Measurements from ENCODE around the gene TMEM38A.
A peak's percentile ranks its signal among the peaks of the same experiment; 100 is the strongest.
"Not testable (repeated sequence)": the region's sequence is repeated elsewhere in the genome, so short reads cannot be mapped to it uniquely, and the experiment has no call there.

TMEM38A gene

DNA sequence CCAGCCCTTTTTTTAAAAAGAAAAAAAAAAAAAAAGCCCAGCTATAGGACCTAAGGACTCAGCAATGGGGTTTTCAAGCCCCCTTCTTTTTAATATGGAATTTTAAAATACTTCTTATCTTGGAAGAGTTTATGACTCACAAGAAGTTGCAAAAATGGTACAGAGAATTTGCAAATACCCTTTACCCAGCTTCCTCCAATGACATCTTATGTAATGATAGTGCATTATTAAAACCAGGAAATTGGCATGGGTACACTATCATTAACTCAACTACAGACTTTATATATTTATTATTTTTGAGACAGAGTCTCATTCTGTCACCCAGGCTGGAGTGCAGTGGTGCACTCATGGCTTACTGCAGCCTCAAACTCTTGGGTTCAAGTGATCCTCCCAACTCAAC, 16.1 kb downstream of the TMEM38A start:
- no peak for DNase-seq (ENCODE audit: low read depth)

DNA sequence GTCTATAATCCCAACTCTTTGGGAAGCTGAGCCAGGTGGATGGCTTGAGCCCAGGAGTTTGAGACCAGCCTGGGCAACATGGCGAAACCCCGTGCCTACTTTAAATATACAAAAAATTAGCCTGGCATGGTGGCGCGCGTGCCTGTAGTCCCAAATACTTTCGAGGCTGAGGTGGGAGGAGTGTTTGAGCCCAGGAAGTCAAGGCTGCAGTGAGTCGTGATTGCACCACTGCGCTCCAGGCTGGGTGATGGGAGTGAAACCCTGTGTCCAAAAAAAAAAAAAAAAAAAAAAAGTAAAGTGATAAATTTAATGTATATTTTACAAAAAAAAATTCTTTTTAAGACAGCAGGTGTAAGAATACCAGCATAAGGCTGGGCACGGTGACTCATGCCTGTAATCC, 17.6 kb downstream of the TMEM38A start:
- DNase-seq (ENCODE audit: low read depth): no peak

DNA sequence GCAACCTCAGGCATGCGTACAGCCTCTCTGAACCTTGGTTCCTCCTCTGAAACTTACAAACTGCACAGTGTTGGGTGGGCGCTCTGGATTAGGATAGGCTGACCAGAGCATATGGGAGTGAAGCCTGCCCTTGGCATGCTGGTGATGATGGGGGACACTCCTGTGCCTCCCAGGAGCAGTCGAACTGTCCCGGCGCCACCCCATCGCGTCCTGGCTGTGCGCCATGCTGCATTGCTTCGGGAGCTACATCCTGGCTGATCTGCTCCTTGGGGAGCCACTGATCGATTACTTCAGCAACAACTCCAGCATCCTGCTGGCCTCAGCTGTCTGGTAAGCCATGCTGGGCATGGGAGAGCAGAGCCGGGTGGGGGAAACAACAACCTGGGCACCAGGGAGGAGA, 18.9 kb downstream of the TMEM38A start:
- no peak for DNase-seq (ENCODE audit: low read depth)

DNA sequence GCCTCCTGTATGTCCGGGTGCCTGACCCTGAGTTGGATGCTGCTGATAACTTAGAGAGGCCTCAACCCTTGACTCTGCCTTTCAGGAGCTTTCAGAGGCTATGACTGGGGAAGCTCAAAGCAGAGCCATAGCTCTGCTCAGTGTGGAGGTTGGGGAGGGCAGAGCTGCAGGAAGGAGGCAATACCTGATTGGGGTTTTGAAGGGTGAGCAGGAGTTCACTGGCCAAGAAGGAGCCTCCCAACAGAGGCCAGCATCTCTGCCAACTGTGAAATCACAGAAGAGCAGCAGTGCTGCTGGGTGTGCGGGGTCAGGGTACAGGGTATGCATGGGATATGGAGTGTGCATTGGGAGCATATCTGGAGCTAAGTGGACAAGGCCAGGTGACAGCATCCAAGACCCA, 21.6 kb downstream of the TMEM38A start:
- DNase-seq (ENCODE audit: low read depth): no peak

DNA sequence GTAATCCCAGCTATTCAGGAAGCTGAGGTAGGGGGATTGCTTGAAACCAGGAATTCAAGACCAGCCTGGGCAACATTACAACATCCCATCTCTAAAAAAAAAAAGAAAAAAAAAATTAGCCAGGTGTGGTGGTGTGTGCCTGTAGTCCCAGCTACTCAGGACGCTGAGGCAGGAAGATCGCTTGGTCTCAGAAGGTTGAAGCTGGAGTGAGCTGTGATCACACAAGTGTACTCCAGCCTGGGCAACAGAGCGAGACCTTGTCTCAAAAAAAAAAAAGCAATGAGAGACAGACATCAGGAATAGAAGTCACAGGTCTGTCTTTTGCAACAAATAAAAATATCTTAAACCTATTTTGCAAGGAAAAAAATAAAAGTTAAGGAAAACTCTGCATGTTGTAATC, 23.3 kb downstream of the TMEM38A start:
- no peak for DNase-seq (ENCODE audit: low read depth)

DNA sequence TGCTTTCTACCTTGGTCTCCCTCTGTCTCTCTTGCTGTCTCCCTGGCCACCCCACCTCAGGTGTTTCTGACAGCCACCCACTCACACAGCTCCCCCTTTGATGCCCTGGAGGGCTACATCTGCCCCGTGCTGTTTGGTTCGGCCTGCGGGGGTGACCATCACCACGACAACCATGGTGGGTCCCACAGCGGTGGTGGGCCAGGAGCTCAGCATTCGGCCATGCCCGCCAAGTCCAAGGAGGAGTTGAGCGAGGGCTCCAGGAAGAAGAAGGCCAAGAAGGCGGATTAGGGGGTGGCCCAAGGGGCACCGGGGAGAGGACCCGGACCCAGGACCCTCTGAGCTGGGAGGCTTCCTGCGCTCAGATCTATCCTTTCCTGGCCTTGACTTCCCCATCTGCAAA, 27.1 kb downstream of the TMEM38A start:
- DNase-seq (ENCODE audit: low read depth): no peak

DNA sequence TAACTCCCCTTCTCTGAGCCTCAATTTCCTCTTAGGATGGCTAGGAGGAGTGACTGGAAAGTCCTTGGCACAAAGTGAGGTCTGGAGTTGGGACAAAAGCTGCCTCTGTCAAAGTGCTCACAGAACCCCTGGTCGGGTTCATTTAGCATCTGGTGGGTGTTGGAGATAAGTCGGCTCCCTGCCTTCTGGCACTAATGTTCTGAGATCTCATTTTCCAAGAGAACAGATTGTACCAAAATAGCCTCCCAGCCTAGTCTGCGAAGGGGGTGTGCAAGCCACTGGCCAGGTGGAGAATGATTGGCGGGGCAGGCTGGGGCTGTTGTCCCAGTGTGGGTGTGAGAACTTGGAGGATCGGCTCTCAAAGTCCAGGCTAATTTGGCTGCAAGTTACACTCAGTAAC, 38.0 kb downstream of the TMEM38A start:
- no peak for DNase-seq (ENCODE audit: low read depth)

DNA sequence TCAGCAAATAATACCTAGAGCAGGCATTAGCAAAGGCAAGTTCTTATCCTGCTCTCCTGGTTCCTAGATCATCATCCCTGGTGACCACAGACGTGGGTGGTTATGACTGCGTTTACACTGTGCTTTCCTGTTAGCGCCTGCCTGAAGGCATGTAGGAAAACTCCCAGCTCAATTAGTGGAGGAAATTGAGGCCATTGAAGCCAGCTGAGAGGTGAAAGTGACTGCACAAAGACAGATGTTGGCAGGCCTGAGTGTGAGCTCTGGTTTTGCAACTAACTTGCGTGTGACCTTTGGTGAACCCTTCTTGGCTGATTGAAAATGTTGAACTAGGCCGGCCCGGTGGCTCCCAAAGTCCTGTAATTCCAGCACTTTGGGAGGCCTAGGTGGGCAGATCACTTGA, 41.2 kb downstream of the TMEM38A start:
- no peak for DNase-seq (ENCODE audit: low read depth)

DNA sequence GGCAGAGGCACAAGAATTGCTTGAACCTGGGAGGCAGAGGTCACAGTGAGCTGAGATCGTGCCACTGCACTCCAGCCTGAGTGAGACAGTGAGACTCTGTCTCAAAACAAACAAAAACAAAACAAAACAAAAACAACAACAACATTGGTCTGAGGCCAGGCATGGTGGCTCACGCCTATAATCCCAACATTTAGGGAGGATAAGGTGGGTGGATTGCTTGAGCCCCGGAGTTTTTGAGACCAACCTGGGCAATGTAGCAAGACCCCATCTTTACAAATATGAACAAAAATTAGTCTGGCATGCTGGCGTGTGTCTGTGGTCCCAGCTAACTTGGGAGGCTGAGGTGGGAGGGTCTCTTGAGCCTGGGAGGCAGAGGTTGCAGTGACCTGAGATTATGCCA, 42.7 kb downstream of the TMEM38A start:
- no peak for DNase-seq (ENCODE audit: low read depth)

DNA sequence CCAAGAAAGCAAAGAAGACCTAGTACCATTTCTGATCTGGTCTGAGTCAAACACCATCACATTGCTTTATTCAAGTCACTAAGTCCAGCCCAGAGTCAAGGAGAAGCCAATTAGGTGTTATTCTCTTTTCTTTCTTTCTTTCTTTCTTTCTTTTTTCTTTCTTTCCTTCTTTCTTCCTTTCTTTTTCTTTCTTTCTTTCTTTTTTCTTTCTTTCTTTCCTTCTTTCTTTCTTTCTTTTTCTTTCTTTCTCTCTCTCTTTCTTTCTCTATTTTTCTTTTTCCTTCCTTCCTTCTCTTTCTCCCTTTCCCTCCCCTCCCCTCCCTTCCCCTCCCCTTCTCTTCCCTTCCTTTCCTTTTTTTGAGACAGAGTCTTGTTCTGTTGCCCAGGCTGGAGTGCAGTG, 49.9 kb downstream of the TMEM38A start:
- DNase-seq (ENCODE audit: low read depth): not testable (repeated sequence)

DNA sequence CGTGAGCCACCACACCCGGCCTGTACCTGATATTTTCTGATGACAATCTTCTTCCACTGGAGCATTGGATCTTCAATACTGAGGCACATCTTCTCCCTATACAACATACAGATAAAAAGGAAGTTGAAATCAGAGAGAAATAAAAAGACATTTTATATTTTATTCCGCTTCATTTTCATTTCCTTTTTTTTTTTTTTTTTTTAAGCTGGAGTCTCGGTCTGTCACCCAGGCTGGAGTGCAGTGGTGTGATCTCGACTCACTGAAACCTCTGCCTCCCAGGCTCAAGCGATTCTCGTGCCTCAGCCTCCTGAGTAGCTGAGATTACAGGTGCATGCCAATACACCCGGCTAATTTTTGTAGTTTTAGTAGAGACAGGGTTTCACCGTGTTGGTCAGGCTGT, 51.4 kb downstream of the TMEM38A start:
- DNase-seq (ENCODE audit: low read depth): not testable (repeated sequence)

DNA sequence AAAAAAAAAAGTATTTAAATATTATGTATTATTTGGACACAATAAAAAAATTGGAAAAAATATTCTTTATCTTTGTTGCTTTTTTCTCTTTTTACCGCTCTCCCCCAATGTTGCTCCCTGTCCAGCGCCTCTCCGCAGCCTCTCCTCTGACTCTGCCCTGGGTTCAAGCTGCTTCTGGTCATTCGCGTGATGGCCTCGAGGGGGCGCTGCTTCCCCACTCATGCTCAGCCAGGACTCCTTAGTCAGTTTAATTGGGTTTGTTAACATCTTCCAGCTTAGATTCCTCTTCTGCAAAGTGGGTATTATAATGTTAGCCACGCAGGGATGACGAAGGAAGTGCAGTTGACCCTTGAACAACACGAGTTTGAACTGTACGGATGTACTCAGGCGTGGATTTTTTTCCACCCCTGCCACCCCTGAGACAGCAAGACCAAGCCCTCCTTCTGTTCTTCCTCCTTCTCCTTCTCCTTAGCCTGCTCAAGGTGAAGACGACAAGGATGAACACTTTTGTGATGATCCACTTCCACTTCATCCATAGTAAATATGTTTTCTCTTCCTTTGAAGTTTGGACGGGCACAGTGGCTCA, 53.9 kb downstream of the TMEM38A start:
- DNase-seq (ENCODE audit: low read depth): peak; percentile 17

DNA sequence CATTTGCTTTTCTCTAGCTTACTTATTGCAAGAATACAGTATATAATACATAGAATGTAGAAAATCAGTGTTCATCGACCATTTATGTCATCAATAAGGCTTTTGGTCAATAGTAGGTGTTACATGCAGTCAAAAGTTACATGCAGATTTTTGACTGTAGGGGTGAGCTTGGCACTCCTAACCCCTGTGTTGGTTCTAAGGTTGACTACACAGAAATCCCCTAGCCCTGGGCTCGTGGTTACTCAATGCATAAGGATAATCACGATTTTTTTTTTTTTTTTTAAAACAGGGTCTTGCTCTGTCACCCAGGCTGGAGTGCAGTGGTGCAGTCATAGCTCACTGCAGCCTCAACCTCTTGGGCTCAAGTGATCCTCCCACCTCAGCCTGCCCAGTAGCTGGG, 54.7 kb downstream of the TMEM38A start:
- no peak for DNase-seq (ENCODE audit: low read depth)

DNA sequence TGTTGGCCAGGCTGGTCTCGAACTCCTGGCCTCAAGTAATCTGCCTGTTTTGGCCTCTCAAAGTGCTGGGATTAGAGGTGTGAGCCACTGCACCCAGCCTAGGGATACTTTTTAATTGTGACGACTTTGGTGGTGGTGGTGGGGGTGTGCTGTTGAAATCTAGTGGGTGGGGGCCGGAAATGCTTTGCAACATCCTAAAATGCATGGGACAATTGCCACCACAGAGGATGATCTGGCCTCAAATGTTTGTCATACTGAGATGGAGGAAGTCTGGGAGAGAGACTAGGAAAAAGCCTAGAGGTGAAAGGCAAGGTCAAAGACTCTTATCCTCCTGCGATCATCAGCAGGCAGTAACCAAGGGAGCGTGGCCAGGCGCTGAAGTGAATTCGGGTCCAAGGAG, 60.1 kb downstream of the TMEM38A start:
- no peak for DNase-seq (ENCODE audit: low read depth)

DNA sequence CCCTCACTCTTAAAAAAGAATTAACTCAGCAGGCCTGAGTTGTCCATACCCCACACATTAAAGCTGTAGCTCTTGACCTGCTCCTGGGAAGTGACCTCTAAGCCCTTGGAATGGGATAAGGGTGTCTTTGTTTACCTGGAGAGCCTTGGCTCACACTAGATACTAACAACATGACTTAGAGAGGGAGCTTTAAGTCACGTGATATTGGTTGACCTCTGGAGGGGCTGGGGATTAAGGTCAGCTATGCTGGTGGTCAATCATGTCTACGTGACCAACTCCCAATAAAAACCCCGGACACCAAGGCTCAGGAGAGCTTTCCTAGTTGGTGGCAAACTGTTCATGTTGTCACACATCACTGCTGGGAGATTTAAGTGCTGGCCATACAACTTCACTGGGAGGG, 61.7 kb downstream of the TMEM38A start:
- DNase-seq (ENCODE audit: low read depth): no peak

DNA sequence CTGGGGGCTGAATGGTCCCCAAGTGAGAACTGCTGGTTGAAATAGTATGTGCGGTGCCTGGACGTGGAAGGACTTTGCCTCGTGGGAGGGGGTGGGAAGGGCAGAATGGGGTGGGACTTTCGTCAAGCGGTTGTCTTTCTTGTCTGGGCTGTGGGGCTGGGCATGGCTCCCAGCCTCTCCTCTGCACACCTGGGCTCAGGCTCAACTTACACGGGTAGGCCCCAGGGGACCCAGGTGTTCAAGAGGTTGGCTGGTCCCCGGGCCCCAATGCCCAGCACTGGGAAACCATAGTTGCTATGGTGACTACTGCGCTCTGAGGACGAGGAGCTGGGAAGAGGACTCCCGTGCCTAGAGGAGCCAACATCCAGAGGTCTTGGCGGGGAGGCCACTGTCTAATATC, 66.0 kb downstream of the TMEM38A start:
- no peak for DNase-seq (ENCODE audit: low read depth)

DNA sequence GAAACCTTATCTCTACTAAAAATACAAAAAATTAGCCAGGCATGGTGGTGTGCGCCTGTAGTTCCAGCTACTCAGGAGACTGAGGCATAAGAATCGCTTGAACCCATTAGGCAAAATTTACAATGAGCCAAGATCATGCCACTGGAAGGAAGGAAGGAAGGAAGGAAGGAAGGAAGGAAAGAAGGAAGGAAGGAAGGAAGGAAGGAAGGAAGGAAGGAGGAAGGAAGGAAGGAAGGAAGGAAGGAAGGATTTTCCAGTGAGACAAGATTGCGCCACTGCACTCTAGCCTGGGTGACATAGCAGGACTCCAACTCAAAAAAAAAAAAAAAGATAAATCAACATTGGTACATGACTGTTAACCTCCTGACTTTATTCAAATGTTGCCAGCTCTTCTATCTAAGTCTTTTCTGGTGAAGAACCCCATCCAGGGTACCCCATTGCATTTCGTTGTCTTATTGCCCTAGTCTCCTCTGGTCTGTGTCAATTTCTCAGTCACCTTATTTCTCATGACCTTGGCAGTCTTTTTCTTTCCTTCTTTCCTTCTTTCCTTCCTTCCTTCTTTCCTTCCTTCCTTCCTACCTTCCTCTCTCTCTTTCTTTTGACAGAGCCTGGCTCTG, 74.8 kb downstream of the TMEM38A start:
- DNase-seq (ENCODE audit: low read depth): not testable (repeated sequence)

DNA sequence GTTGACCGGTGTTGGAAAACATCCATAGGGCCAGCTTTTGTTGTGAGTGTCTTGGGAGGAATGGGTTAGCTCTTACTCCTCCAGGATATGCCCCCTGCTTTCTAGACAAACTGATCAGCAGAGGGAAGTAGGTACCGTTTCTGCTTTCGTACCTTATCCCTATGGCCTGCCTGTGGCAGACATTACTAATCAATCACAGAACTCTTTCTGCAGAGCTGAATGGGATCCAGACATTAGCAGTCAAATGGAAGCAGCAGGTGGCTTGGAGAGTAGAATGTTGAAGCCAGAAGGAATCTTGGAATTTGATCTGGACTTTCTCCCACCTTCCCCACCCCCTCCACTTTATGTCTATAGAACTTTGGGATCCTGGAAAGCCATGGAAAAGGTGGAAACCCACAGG, 75.8 kb downstream of the TMEM38A start:
- no peak for DNase-seq (ENCODE audit: low read depth)

DNA sequence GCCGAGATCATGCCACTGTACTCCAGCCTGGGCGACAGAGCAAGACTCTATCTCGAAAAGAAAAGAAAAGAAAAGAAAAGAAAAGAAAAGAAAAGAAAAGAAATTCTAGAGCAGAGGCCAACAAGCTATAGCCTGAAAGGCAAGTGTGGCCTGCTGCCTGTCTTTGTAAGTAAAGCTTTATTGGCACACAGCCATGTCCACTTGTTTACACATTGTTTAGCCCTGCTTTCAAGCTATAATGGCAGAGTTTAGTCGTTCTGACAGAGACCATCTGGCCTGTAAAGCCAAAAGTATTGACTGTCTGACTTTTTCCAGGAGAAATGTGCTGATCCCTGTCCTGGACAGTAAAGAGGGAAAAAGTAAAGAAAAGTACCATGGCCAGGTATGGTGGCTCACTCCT, 77.0 kb downstream of the TMEM38A start:
- DNase-seq (ENCODE audit: low read depth): no peak

DNA sequence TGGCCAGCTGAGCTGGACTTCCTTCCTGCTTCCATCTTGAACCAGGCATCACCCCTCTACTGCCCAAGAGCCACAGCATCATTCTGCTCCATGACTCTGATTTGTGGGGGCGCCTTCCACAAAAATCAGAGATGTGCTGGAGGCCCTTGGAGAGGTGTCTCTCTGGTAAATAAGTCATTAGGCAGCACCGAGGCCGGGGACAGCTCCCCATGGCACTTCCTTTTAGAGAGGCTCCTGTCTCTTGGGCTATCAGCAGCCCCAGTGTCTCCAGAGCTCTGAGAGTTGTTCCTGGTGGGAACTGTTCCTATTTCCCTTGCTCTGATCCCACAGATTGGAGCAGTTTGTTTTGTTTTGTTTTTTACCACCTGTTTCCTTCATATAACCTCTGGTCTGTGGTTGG, 78.6 kb downstream of the TMEM38A start:
- DNase-seq (ENCODE audit: low read depth): no peak

All from fibroblast of the conjunctiva (primary cell).